Heart right ventricle (tissue), 16 donors: ENCODE data around the gene ATP7B. TPM values are rescaled to one million over a fixed set of nuclear protein-coding genes. Genes with fewer than 3 reads are reported as not detected.
"Not testable (repeated sequence)": the region's sequence is repeated elsewhere in the genome, so short reads cannot be mapped to it uniquely, and the experiment has no call there.

ENCODE experiments used
- ATAC-seq, 8 donors: fragments of 200-7000 bp; cut with Tn5 transposase; one replicate each; pipeline ENCODE4 v1.9.1; 2020; ENCODE audit warnings: mild to moderate bottlenecking in 8 of 8, moderate library complexity in 8 of 8, moderate number of reproducible peaks in 1 of 8
- DNase-seq, 2 donors: peaks; one replicate each; pipeline ENCODE4 v3.0.0-alpha.2; 2020
- H3K27ac ChIP-seq, 10 donors: fragments of 200-600 bp; sonication (generic) in 2 of 10; one replicate each; pipeline versions ENCODE4 v1.5.0 to v1.8.0; 2020 to 2022; ENCODE audit warnings: mild to moderate bottlenecking in 3 of 10
- H3K27me3 ChIP-seq, 7 donors: fragments of 200-600 bp; one replicate each; pipeline ENCODE4 v1.8.0; 2021 to 2022; ENCODE audit warnings: mild to moderate bottlenecking in 2 of 7
- H3K36me3 ChIP-seq, 9 donors: fragments of 200-600 bp; sonication (generic) in 1 of 9; one replicate each; pipeline versions ENCODE4 v1.5.0 to v1.8.0; 2020 to 2022; ENCODE audit warnings: mild to moderate bottlenecking in 2 of 9
- H3K4me1 ChIP-seq, 9 donors: fragments of 200-600 bp; sonication (generic) in 1 of 9; one replicate each; pipeline versions ENCODE4 v1.5.0 to v1.8.0; 2020 to 2022; ENCODE audit warnings: mild to moderate bottlenecking in 4 of 9
- H3K4me3 ChIP-seq, 10 donors: fragments of 200-600 bp; sonication (generic) in 2 of 10; one replicate each; pipeline versions ENCODE4 v1.5.0 to v1.8.0; 2020 to 2022; ENCODE audit warnings: mild to moderate bottlenecking in 7 of 10, moderate library complexity in 2 of 10
- H3K9me3 ChIP-seq, 11 donors: fragments of 200-600 bp in 10 of 11; sonication (generic) in 2 of 11; one replicate each; pipeline versions ENCODE4 v1.5.0 to v1.8.0; 2013 to 2022; ENCODE audit warnings: mild to moderate bottlenecking in 2 of 11, control low read depth in 1 of 11, moderate library complexity in 1 of 11
- WGBS, 2 donors: extraction: QIAGEN DNeasy Blood & Tissue Kit; methylation state at CpG; one replicate each; pipeline ENCODE4 v1.1.7; 2013; ENCODE audit warnings: inconsistent platforms in 1 of 2; 5-methylcytosine and 5-hydroxymethylcytosine counted together
- intact Hi-C, 10 donors: fragments of 100-400 bp; cut with DNase I; formaldehyde crosslinking; loops; one replicate each; pipeline versions ENCODE4 v1.11.1 to v1.14.2; 2022
- polyA plus RNA-seq, 2 donors: library from polyadenylated mRNA; stranded (reverse); fragments of 200-250 nt; gene quantifications; one replicate each; pipeline ENCODE4 v1.2.3, GENCODE V29; 2013
- total RNA-seq, 10 donors: library from RNA; stranded (reverse); fragmentation: NEBNext Ultra II Directional in 3 of 10; extraction: Animal tissue kit (Norgen Biotek cat#: 25700) in 3 of 10; gene quantifications; one replicate each; pipeline versions ENCODE4 v1.2.1 to v1.2.4, GENCODE V29; 2021 to 2023
- TF ChIP-seq, protein P1 (sequence below), 9 donors: fragments of 200-600 bp; sonication (generic) in 2 of 9; IDR thresholded peaks; one replicate each; pipeline versions ENCODE4 v1.5.0 to v1.8.0; 2021 to 2022; ENCODE audit warnings: antibody characterized with exemption in 9 of 9, mild to moderate bottlenecking in 5 of 9, moderate library complexity in 1 of 9
- donor health status: Arrhythmogenic right ventricular cardiomyopathy.
- donor health status: ischemic (EF 13 %, LVEDD 7.1; RV severe dilation, severe dysfunction).
- donor health status: healthy with polysubstance abuse.
- donor health status: DM: no; HTN: yes; CAD: no.
- donor health status: DM: no; HTN: no; CAD: no.
- donor health status: ischemic (EF 25% LVEDD 6.9; RV normal size, moderate dysfunction).
- donor health status: ischemic (EF 25% LVEDD 5.7; RV mildly dilated, moderate dysfunction).
- donor health status: healthy.
- donor health status: DM: yes; HTN: yes; CAD: no.
- donor health status: Ischemic cardiomyopathy.
- donor health status: ischemic (EF 35%, LVEDD 5.7; RV mildly dilated, moderate dysfunction).
- donor health status: nonischemic (EF 11% LVEDD 7.7; RV severe dilation, severe dysfunction).
- donor health status: DM: yes; HTN: yes; CAD: no.
- donor health status: PGD.
- donor health status: ischemic (EF 29% LVEDD 5.4; RV normal size, mild dysfunction).
- donor health status: nonischemic (EF 23%, LVEDD 6.1; RV moderate dilation, normal function).

ATP7B gene
- total and polyA plus RNA-seq, 12 donors, result 2.0 to 9.3 (median 5.6) TPM

DNA sequence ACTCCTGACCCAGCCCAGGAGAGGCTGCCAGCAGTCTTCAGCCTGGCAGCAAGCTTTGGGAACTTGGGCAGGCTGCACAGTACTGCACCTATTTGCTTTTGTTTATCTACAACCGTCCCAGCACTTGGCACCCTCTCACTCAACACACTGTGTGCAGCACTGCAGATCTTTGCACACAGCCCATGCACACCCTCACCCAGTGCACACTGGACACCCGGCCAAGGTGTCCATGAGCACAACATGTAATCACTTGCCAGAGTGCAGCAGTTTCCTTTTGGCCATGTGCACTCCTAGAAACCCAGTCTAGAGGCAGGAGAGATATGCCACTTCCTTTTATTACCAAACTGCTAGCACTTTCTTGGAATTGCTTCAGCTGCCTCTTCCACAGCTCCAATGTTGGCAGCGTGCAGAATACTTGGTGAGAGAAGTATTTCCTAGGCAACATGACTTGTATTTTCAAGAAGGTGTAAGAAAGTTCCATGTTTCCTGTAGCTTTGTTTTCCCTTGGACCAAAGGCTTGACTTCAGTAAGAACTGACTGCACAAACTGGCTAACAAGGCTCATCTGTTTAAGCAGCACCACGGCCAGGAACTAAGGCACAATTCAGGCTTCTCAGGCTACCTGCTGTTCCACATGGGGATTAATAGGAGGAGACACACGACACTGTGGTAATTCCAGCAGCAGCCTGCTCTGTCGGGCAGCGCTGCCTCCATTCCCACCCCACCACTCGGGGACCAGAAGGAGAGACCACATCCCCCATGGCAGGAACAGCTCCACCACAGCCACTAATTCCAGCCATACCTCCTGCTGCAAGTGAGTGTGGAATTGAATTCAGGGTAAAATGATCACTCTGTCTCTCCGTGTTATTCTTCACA, 15.3 kb downstream of the ATP7B start:
- Histone ChIP-seq H3K36me3 (no peaks in the 10 kb centered on the region), H3K9me3 (no peaks in the 10 kb centered on the region), H3K4me1 (peaks cover 4 to 38% (median 32%) of the 10 kb centered on the region in 9 donors), H3K27ac (peak overlapping the region in 7 of 10 donors; percentile 30 to 75 (median 57)), H3K27me3 (no peaks in the 10 kb centered on the region), H3K4me3 (peak overlapping the region in 1 of 10 donors; percentile 9)
- 39 to 42% methylated on average over 9 of the region's 9 CpGs for WGBS, 2 donors
- DNase-seq, result peak; percentile 23 to 29
- intact Hi-C loops, result loop anchor here in 3 of 10 donors (5.0 to 10.0 kb wide), 3 partner anchors 81 to 181 kb away; no protein-coding TSS in a partner anchor
- TF ChIP-seq, protein P1, sequence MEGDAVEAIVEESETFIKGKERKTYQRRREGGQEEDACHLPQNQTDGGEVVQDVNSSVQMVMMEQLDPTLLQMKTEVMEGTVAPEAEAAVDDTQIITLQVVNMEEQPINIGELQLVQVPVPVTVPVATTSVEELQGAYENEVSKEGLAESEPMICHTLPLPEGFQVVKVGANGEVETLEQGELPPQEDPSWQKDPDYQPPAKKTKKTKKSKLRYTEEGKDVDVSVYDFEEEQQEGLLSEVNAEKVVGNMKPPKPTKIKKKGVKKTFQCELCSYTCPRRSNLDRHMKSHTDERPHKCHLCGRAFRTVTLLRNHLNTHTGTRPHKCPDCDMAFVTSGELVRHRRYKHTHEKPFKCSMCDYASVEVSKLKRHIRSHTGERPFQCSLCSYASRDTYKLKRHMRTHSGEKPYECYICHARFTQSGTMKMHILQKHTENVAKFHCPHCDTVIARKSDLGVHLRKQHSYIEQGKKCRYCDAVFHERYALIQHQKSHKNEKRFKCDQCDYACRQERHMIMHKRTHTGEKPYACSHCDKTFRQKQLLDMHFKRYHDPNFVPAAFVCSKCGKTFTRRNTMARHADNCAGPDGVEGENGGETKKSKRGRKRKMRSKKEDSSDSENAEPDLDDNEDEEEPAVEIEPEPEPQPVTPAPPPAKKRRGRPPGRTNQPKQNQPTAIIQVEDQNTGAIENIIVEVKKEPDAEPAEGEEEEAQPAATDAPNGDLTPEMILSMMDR (IDR thresholded peaks at IDR 0.05), result no peak
- peak; percentile 52 to 88 (median 62) for ATAC-seq

DNA sequence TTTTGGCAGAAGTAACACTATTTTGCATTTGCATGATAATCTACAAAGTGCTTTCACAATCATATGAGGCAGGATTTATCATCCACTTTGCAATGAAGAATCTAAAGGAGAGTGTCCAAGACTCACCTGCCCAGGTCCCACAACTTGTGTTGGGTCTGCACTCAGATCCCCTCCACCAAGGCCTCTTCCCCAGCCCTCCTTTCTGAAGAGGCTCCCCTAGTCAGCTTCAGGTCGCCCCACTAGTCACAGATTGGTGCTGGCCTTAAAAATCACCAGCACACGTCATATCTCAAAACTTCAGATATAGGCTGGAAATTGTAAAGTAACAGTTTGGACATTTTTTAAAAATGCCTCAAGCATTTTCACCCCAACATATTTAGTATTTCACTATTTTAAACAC, 17.5 kb downstream of the ATP7B start:
- Histone ChIP-seq H3K4me3 (no peak overlapping the region), H3K27ac (no peak overlapping the region), H3K27me3 (no peaks in the 10 kb centered on the region), H3K9me3 (no peaks in the 10 kb centered on the region), H3K4me1 (peaks cover 4 to 28% (median 20%) of the 10 kb centered on the region in 9 donors), H3K36me3 (no peaks in the 10 kb centered on the region)
- TF ChIP-seq, protein P1 (IDR thresholded peaks at IDR 0.05), result no peak
- DNase-seq, result no peak
- WGBS, 2 donors, result 88 to 90% methylated on average over 2 of the region's 2 CpGs
- intact Hi-C loops, result loop anchor here in 2 of 10 donors (5.0 to 10.0 kb wide), 3 partner anchors 79 to 679 kb away; no protein-coding TSS in a partner anchor
- no peak for ATAC-seq

DNA sequence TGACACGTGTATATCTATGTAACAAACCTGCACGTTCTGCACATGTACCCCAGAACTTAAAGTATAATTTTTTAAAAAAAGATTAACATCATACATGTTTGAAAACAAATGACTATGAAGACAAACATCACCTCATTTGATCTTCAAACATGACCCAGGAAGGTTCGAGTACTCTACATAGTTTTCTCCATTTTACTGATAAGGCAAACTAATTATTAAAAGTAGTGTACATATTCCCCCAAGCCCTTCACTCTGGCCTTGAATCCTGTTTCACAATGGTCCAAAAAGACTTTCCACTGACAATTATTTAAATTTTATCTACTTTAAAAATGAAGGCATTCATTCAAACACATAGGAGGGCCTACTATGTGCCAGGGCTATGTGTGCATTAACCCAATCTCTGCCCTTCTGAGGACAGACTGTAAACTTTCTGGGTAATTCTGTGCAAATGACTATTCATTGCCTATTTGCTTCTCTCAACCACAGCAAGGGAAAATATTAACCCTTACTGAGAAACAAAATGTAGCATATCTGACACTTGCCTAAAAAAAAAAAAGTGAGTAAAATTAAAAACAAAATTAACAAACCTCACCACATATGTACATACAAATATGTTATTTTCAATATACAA, 22.1 kb downstream of the ATP7B start:
- H3K9me3 ChIP-seq, result peaks cover 0 to 20% (median 0%) of the 10 kb centered on the region in 11 donors
- no peaks in the 10 kb centered on the region for H3K4me1 ChIP-seq
- no peaks in the 10 kb centered on the region for H3K36me3 ChIP-seq
- no peak for ATAC-seq
- TF ChIP-seq, protein P1 (IDR thresholded peaks at IDR 0.05), result no peak
- WGBS, 2 donors, result 88 to 92% methylated on average over 3 of the region's 3 CpGs
- intact Hi-C loops, result no loop called here
- H3K27ac ChIP-seq, result no peak overlapping the region
- DNase-seq, result no peak
- H3K27me3 ChIP-seq, result no peaks in the 10 kb centered on the region
- H3K4me3 ChIP-seq, result no peak overlapping the region

DNA sequence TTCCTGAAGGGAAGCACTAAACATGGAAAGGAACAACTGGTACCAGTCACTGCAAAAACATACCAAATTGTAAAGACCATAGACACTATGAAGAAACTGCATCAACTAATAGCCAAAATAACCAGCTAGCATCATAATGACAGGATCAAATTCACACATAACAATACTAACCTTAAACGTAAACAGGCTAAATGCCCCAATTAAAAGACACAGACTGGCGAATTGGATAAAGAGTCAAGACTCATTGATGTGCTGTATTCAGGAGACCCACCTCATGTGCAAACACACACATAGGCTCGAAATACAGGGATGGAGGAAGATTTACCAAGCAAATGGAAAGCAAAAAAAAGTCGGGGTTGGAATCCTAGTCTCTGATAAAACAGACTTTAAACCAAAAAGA, 26.3 kb downstream of the ATP7B start:
- intact Hi-C loops, result loop anchor here in 1 of 10 donors (2.0 kb wide), 1 partner anchor 24 kb away; no protein-coding TSS in a partner anchor
- WGBS, 2 donors, result 92 to 93% methylated on average over 4 of the region's 4 CpGs
- not testable (repeated sequence) for H3K27me3 ChIP-seq, ATAC-seq, H3K4me3 ChIP-seq, H3K36me3 ChIP-seq, H3K27ac ChIP-seq, DNase-seq
- Histone ChIP-seq H3K9me3 (peaks cover 0 to 22% (median 0%) of the 10 kb centered on the region in 11 donors), H3K4me1 (peaks cover 0 to 20% (median 0%) of the 10 kb centered on the region in 9 donors)

DNA sequence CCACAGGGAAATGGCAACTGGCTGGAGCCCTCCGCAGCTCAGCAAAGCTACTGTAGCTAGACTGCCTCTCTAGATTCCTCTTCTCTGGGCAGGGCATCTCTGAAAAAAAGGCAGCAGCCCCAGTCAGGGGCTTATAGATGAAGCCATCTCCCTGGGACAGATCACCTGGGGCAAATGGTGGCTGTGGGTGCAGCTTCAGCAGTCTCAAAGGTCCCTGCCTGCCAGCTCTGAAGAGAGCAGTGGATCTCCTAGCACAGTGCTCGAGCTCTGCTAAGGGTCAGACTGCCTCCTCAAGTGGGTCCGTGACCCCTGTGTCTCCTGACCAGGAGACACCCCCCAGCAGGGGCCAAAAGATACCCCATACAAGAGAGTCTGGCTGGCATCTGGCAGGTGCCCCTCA, 28.0 kb downstream of the ATP7B start:
- H3K27ac ChIP-seq, ATAC-seq, H3K4me3 ChIP-seq, DNase-seq, H3K27me3 ChIP-seq, H3K36me3 ChIP-seq, intact Hi-C loops: not testable (repeated sequence)
- WGBS, 2 donors, result 95 to 96% methylated on average over 3 of the region's 3 CpGs
- H3K9me3 ChIP-seq, result peaks cover 0 to 22% (median 0%) of the 10 kb centered on the region in 11 donors
- H3K4me1 ChIP-seq, result peaks cover 0 to 24% (median 0%) of the 10 kb centered on the region in 9 donors
